Sigmoid colon (tissue), 7 donors: ENCODE results near the gene UBXN7. TPM values are rescaled to one million over a fixed set of nuclear protein-coding genes. Genes with fewer than 3 reads are reported as not detected.

Source experiments
- DNase-seq: peaks from one replicate; pipeline ENCODE4 v3.0.0-alpha.2; 2019
- H3K27ac ChIP-seq, 4 donors: fragments of 200-600 bp; sonication (generic); one replicate each; pipeline ENCODE4 v1.5.1; 2016 to 2019; ENCODE audit warnings: mild to moderate bottlenecking in 1 of 4
- H3K27me3 ChIP-seq, 3 donors: fragments of 200-600 bp; sonication (generic); one replicate each; pipeline ENCODE4 v1.5.1; 2019; ENCODE audit warnings: mild to moderate bottlenecking in 1 of 3
- H3K36me3 ChIP-seq, 4 donors: fragments of 200-600 bp; sonication (generic); one replicate each; pipeline ENCODE4 v1.5.1; 2016 to 2019
- H3K4me1 ChIP-seq, 4 donors: fragments of 200-600 bp; sonication (generic); one replicate each; pipeline ENCODE4 v1.5.1; 2017 to 2019
- H3K4me3 ChIP-seq, 4 donors: fragments of 200-600 bp; sonication (generic); one replicate each; pipeline ENCODE4 v1.5.1; 2017 to 2019; ENCODE audit warnings: mild to moderate bottlenecking in 2 of 4, moderate library complexity in 1 of 4
- H3K9me3 ChIP-seq, 4 donors: fragments of 200-600 bp in 3 of 4; sonication (generic) in 3 of 4; one replicate each; pipeline versions ENCODE4 v1.5.1 to v1.6.1; 2013 to 2019
- CTCF ChIP-seq, 4 experiments: fragments of 450-650 bp in 3 of 4; fragments of 200-600 bp in 1 of 4; IDR thresholded peaks; one replicate each; pipeline ENCODE4 v1.5.1; 2016 to 2019; ENCODE audit warnings: antibody characterized with exemption in 4 of 4, mild to moderate bottlenecking in 3 of 4, moderate library complexity in 2 of 4
- EP300 ChIP-seq, 4 donors: sonication (generic); formaldehyde crosslinking; IDR thresholded peaks; one replicate each; pipeline ENCODE4 v1.6.1; 2017; ENCODE audit warnings: antibody characterized with exemption in 4 of 4
- POLR2A ChIP-seq, 2 donors: fragments of 450-650 bp; IDR thresholded peaks; one replicate each; pipeline ENCODE4 v1.6.1; 2016; ENCODE audit warnings: antibody characterized with exemption in 2 of 2, mild to moderate bottlenecking in 2 of 2, moderate library complexity in 2 of 2
- POLR2AphosphoS5 ChIP-seq, 4 donors: sonication (generic); formaldehyde crosslinking; IDR thresholded peaks; one replicate each; pipeline ENCODE4 v1.6.1; 2017; ENCODE audit warnings: antibody characterized with exemption in 4 of 4
- WGBS, 2 donors: extraction: QIAGEN DNeasy Blood & Tissue Kit; methylation state at CpG; one replicate each; pipeline ENCODE4 v1.1.7; 2013; 5-methylcytosine and 5-hydroxymethylcytosine counted together
- intact Hi-C: fragments of 100-400 bp; cut with DNase I; formaldehyde crosslinking; loops from one replicate; pipeline ENCODE4 v1.15.1; 2023
- polyA plus RNA-seq, 3 donors: library from polyadenylated mRNA; stranded (reverse); fragments of 200-250 nt; gene quantifications; one replicate each; pipeline ENCODE4 v1.2.3, GENCODE V29; 2013
- small RNA-seq, 3 donors: library from RNA; depleted of rRNA; stranded (forward); fragments of <200 nt; gene quantifications; one replicate each; pipeline ENCODE3, GENCODE V24; 2016
- total RNA-seq, 4 donors: library from RNA; depleted of rRNA; stranded (reverse); fragments of >200 nt; gene quantifications; one replicate each; pipeline ENCODE4 v1.1.0, GENCODE V29; 2016
- donor health status: healthy with polysubstance abuse.
- donor health status: Bipolar disorder and iron deficiency.
- donor health status: healthy.

Gene UBXN7
- total and polyA plus RNA-seq, 7 donors, result 3.9 to 22.4 (median 14.7) TPM

- no peak for DNase-seq
- Histone ChIP-seq H3K27ac (no peak overlapping the region), H3K4me1 (no peaks in the 10 kb centered on the region), H3K36me3 (peaks cover 0 to 8% (median 0%) of the 10 kb centered on the region in 4 donors), H3K4me3 (no peak overlapping the region), H3K27me3 (no peaks in the 10 kb centered on the region), H3K9me3 (no peaks in the 10 kb centered on the region)
- intact Hi-C loops, result no loop called here
- WGBS, 2 donors, result 98 to 99% methylated on average over 2 of the region's 2 CpGs
- TF ChIP-seq POLR2AphosphoS5 (IDR thresholded peaks at IDR 0.05), result no peak
- TF ChIP-seq EP300 (IDR thresholded peaks at IDR 0.05), result no peak
- no peak for TF ChIP-seq POLR2A (IDR thresholded peaks at IDR 0.05)
- no peak for TF ChIP-seq CTCF (IDR thresholded peaks at IDR 0.05)
Measured at GRCh38 chr3:196298521-196298920, 133.7 kb downstream of the UBXN7 start.

Small RNA genes lying within 50 kb of the gene (small RNA-seq; reads per million reads assigned to genes)
- 0 reads per million in 3 donors for gene AC069257.2
- 0 reads per million in 3 donors for gene AC083822.1
- 0 reads per million in 3 donors for gene AC117490.1
- 0 reads per million in 3 donors for gene RN7SL434P
- 0 reads per million in 3 donors for gene RN7SL738P
- 0 to 0.06 (median 0) reads per million in 3 donors for gene RNU6-1279P
- gene RNU6-910P, result 0 reads per million in 3 donors

Other genes starting within 250 kb of the UBXN7 start
- gene ZDHHC19, start 221.0 kb downstream of the UBXN7 start, total RNA-seq, result under 1 TPM in 1 of 4 donors, not detected in 3; 0.99 TPM
- under 1 TPM in 1 of 3 donors, not detected in 2; 0.38 TPM for gene ZDHHC19, start 221.0 kb downstream of the UBXN7 start, polyA plus RNA-seq
- not detected for gene SLC51A, start 215.9 kb downstream of the UBXN7 start, total RNA-seq
- gene SLC51A, start 215.9 kb downstream of the UBXN7 start, polyA plus RNA-seq, result 10 to 100 TPM in 2 of 3 donors, 1 to 10 TPM in 1; 7.8 to 22.7 (median 11.1) TPM
- gene PCYT1A, start 144.7 kb downstream of the UBXN7 start, total RNA-seq, result 10 to 100 TPM; 61.4 to 88.6 (median 72.4) TPM
- 10 to 100 TPM; 25.8 to 31.6 (median 29.6) TPM for gene PCYT1A, start 144.7 kb downstream of the UBXN7 start, polyA plus RNA-seq
- 10 to 100 TPM in 2 of 4 donors, 1 to 10 TPM in 2; 6.8 to 17.8 (median 13.2) TPM for gene DYNLT2B, start 114.2 kb downstream of the UBXN7 start, total RNA-seq
- 10 to 100 TPM in 2 of 3 donors, 1 to 10 TPM in 1; 3.9 to 14.4 (median 11.5) TPM for gene DYNLT2B, start 114.2 kb downstream of the UBXN7 start, polyA plus RNA-seq
- gene TM4SF19, start 94.0 kb downstream of the UBXN7 start, total RNA-seq, result not detected
- not detected for gene TM4SF19, start 94.0 kb downstream of the UBXN7 start, polyA plus RNA-seq
- gene RNF168, start 71.3 kb upstream of the UBXN7 start, total RNA-seq, result 10 to 100 TPM; 14.1 to 30.2 (median 16.7) TPM
- 10 to 100 TPM in 1 of 3 donors, 1 to 10 TPM in 2; 3.6 to 10.8 (median 6.0) TPM for gene RNF168, start 71.3 kb upstream of the UBXN7 start, polyA plus RNA-seq
- not detected for gene SMCO1, start 82.9 kb upstream of the UBXN7 start, total RNA-seq
- gene SMCO1, start 82.9 kb upstream of the UBXN7 start, polyA plus RNA-seq, result not detected
- 1 to 10 TPM; 2.9 to 7.2 (median 4.6) TPM for gene WDR53, start 136.1 kb upstream of the UBXN7 start, total RNA-seq
- 10 to 100 TPM in 1 of 3 donors, 1 to 10 TPM in 2; 6.2 to 11.4 (median 9.8) TPM for gene WDR53, start 136.1 kb upstream of the UBXN7 start, polyA plus RNA-seq
- 10 to 100 TPM in 1 of 4 donors, 1 to 10 TPM in 3; 6.5 to 10.9 (median 8.1) TPM for gene FBXO45, start 136.2 kb upstream of the UBXN7 start, total RNA-seq
- 1 to 10 TPM; 4.8 to 8.2 (median 5.1) TPM for gene FBXO45, start 136.2 kb upstream of the UBXN7 start, polyA plus RNA-seq
- 1 to 10 TPM; 4.4 to 7.5 (median 5.9) TPM for gene NRROS, start 207.3 kb upstream of the UBXN7 start, total RNA-seq
- gene NRROS, start 207.3 kb upstream of the UBXN7 start, polyA plus RNA-seq, result 1 to 10 TPM in 2 of 3 donors, under 1 TPM in 1; 0.60 to 6.5 (median 3.7) TPM